A549 (cell line): ENCODE measurements around the gene KLKB1. TPM values are rescaled to one million over a fixed set of nuclear protein-coding genes. Genes with fewer than 3 reads are reported as not detected.

Source experiments
- ATAC-seq, 2 experiments: fragments of 200-7000 bp in 1 of 2; fragments of >200 bp in 1 of 2; cut with Nextera tagmentation in 1 of 2; cut with Tn5 transposase in 1 of 2; 3 replicates each; pipeline versions ENCODE4 v1.8.0 to v1.9.1; 2018 to 2020; ENCODE audit warnings: mild to moderate bottlenecking in 1 of 2, moderate library complexity in 1 of 2
- CTCF ChIA-PET: fragments of 300-600 bp; sonication (Branson Sonifier 250); formaldehyde crosslinking; extraction: SDS; loops from one replicate; lab custom pipeline; 2021; ENCODE audit warnings: antibody characterized with exemption, inconsistent platforms; lab: Yijun Ruan, JAX
- POLR2A ChIA-PET: fragments of 350-600 bp; formaldehyde crosslinking; extraction: SDS; loops from one replicate; lab custom pipeline; 2021; ENCODE audit warnings: antibody characterized with exemption, inconsistent platforms; lab: Yijun Ruan, JAX
- DNase-seq, 2 experiments: peaks; one replicate each; pipeline versions ENCODE4 v3.0.0 to v3.0.0-alpha.2; 2011 to 2016; ENCODE audit warnings: low read depth in 1 of 2, low spot score in 1 of 2
- FAIRE-seq: peaks from 2 replicates; lab custom pipeline; 2011; peaks lifted over from hg19 to GRCh38; lab: Jason Lieb, UNC
- H3K27ac ChIP-seq, 2 experiments: fragments of >200 bp; sonication (Bioruptor Twin); formaldehyde crosslinking; 3 replicates each; pipeline ENCODE4 v1.5.1; 2016 to 2017
- H3K4me1 ChIP-seq: fragments of >200 bp; sonication (Bioruptor Twin); formaldehyde crosslinking; 3 replicates; pipeline ENCODE4 v1.6.1; 2016
- H3K4me2 ChIP-seq: fragments of >200 bp; sonication (Bioruptor Twin); formaldehyde crosslinking; 3 replicates; pipeline ENCODE4 v1.6.1; 2016
- H3K4me3 ChIP-seq: fragments of >200 bp; sonication (Bioruptor Twin); formaldehyde crosslinking; 3 replicates; pipeline ENCODE4 v1.5.1; 2016
- H3K9me3 ChIP-seq: fragments of >200 bp; sonication (Bioruptor Twin); formaldehyde crosslinking; 3 replicates; pipeline ENCODE4 v1.6.1; 2016
- BCL3 ChIP-seq: fragments of >200 bp; sonication (Bioruptor Twin); formaldehyde crosslinking; IDR thresholded peaks from 3 replicates; pipeline ENCODE4 v1.6.1; 2016
- CBX8 ChIP-seq: fragments of 200-600 bp; sonication (generic); IDR thresholded peaks from 2 replicates; pipeline ENCODE4 v1.6.1; 2016
- CTCF ChIP-seq: fragments of >200 bp; sonication (Bioruptor Twin); formaldehyde crosslinking; IDR thresholded peaks from 3 replicates; pipeline ENCODE4 v1.5.1; 2016
- ESRRA ChIP-seq: fragments of 150-350 bp; IDR thresholded peaks from 2 replicates; pipeline ENCODE4 v1.6.1; 2014; ENCODE audit warnings: mild to moderate bottlenecking, low read length, borderline replicate concordance
- FOSB ChIP-seq: fragments of 250-450 bp; sonication (Bioruptor Pico); IDR thresholded peaks from 2 replicates; pipeline ENCODE4 v1.5.0; 2020; ENCODE audit warnings: mild to moderate bottlenecking, moderate library complexity
- FOSL2 ChIP-seq, 2 experiments: fragments of 450-650 bp in 1 of 2; fragments of >200 bp in 1 of 2; sonication (Bioruptor Twin) in 1 of 2; formaldehyde crosslinking; IDR thresholded peaks; 2 replicates each; pipeline versions ENCODE4 v1.5.0 to v1.6.1; 2016 to 2020; ENCODE audit warnings: mild to moderate bottlenecking in 1 of 2, moderate library complexity in 1 of 2
- FOXS1 ChIP-seq: fragments of 250-450 bp; sonication (Bioruptor Pico); IDR thresholded peaks from 2 replicates; pipeline ENCODE4 v1.5.0; 2020; ENCODE audit warnings: mild to moderate bottlenecking, moderate library complexity
- HDAC2 ChIP-seq: fragments of 200-600 bp; sonication (generic); IDR thresholded peaks from 2 replicates; pipeline ENCODE4 v1.6.1; 2016
- HEYL ChIP-seq: fragments of 250-450 bp; sonication (Bioruptor Pico); IDR thresholded peaks from 2 replicates; pipeline ENCODE4 v1.8.0; 2021; ENCODE audit warnings: mild to moderate bottlenecking, moderate library complexity
- HOXA7 ChIP-seq: fragments of 250-450 bp; sonication (Bioruptor Pico); IDR thresholded peaks from 2 replicates; pipeline ENCODE4 v1.5.0; 2020; ENCODE audit warnings: mild to moderate bottlenecking, moderate library complexity
- HOXB13 ChIP-seq: fragments of 250-450 bp; sonication (Bioruptor Pico); IDR thresholded peaks from 2 replicates; pipeline ENCODE4 v1.5.0; 2020; ENCODE audit warnings: low read depth, mild to moderate bottlenecking, moderate library complexity
- JUN ChIP-seq, 2 experiments: fragments of >200 bp; sonication (Bioruptor Twin); formaldehyde crosslinking; IDR thresholded peaks; 2 replicates in 1 of 2; 3 replicates in 1 of 2; pipeline ENCODE4 v1.6.1; 2016 to 2017
- MAFK ChIP-seq: fragments of 450-650 bp; IDR thresholded peaks from 2 replicates; pipeline ENCODE4 v1.6.1; 2014; ENCODE audit not compliant: partially characterized antibody
- NPAS2 ChIP-seq: fragments of 250-450 bp; sonication (Bioruptor Pico); IDR thresholded peaks from 2 replicates; pipeline ENCODE4 v1.8.0; 2022; ENCODE audit warnings: mild to moderate bottlenecking, moderate library complexity, borderline replicate concordance
- PHF8 ChIP-seq: fragments of 200-600 bp; sonication (generic); IDR thresholded peaks from 2 replicates; pipeline ENCODE4 v1.6.1; 2016; ENCODE audit warnings: low read depth, mild to moderate bottlenecking, antibody characterized with exemption, moderate library complexity, borderline replicate concordance
- POLR2AphosphoS2 ChIP-seq: conservative IDR thresholded peaks from 2 replicates; pipeline ENCODE4 v1.6.1; 2012; ENCODE audit warnings: low read length, improper control_type of control experiment, inconsistent platforms
- RAD21 ChIP-seq, 2 experiments: fragments of >200 bp in 1 of 2; sonication (Bioruptor Twin) in 1 of 2; formaldehyde crosslinking in 1 of 2; IDR thresholded peaks in 1 of 2; conservative IDR thresholded peaks in 1 of 2; 2 replicates in 1 of 2; 3 replicates in 1 of 2; pipeline ENCODE4 v1.6.1; 2012 to 2018; ENCODE audit warnings: inconsistent platforms in 1 of 2
- RARB ChIP-seq: fragments of 250-450 bp; sonication (Bioruptor Pico); IDR thresholded peaks from 2 replicates; pipeline ENCODE4 v1.8.0; 2021; ENCODE audit warnings: mild to moderate bottlenecking, moderate library complexity
- RCOR1 ChIP-seq: fragments of 150-350 bp; IDR thresholded peaks from 2 replicates; pipeline ENCODE4 v1.6.1; 2014; ENCODE audit warnings: antibody characterized with exemption, low read length, low read depth
- REST ChIP-seq: fragments of 200-600 bp; sonication (generic); IDR thresholded peaks from 2 replicates; pipeline ENCODE4 v1.6.1; 2016; ENCODE audit warnings: antibody characterized with exemption, mild to moderate bottlenecking, moderate library complexity
- RFX5 ChIP-seq: fragments of 450-650 bp; IDR thresholded peaks from 2 replicates; pipeline ENCODE4 v1.7.1; 2014; ENCODE audit warnings: antibody characterized with exemption, mild to moderate bottlenecking, moderate library complexity
- SREBF2 ChIP-seq: fragments of 450-650 bp; IDR thresholded peaks from 2 replicates; pipeline ENCODE4 v1.6.1; 2014; ENCODE audit warnings: mild to moderate bottlenecking, moderate library complexity
- ZFP36 ChIP-seq: fragments of 450-650 bp; IDR thresholded peaks from 2 replicates; pipeline ENCODE4 v1.6.1; 2014; ENCODE audit warnings: borderline replicate concordance; ENCODE audit not compliant: partially characterized antibody
- ZNF302 ChIP-seq: fragments of 250-450 bp; sonication (Bioruptor Pico); IDR thresholded peaks from 2 replicates; pipeline ENCODE4 v1.9.0; 2021; ENCODE audit warnings: inconsistent platforms, mild to moderate bottlenecking, moderate library complexity
- ZSCAN20 ChIP-seq: fragments of 250-450 bp; sonication (Bioruptor Pico); IDR thresholded peaks from 2 replicates; pipeline ENCODE4 v1.8.0; 2022; ENCODE audit warnings: mild to moderate bottlenecking, moderate library complexity
- WGBS: methylation state at CpG from one replicate; pipeline ENCODE4 v1.1.6; 2017; ENCODE audit errors: missing lambda C conversion rate; 5-methylcytosine and 5-hydroxymethylcytosine counted together
- polyA plus RNA-seq, 4 experiments: library from polyadenylated mRNA; depleted of rRNA in 3 of 4; stranded (reverse); fragments of >200 nt; fragmentation: RNase III in 1 of 4; extraction: RNeasy Plus Mini Kit Qiagen cat#74134 plus additional on column Dnase treatment in 1 of 4; gene quantifications; 2 replicates in 3 of 4; 3 replicates in 1 of 4; pipeline ENCODE4 v1.2.3, GENCODE V29; 2011 to 2017

Gene KLKB1
- polyA plus RNA-seq, 2 of the 4 experiments (the other 2 are of a cell fraction) = 0.08 TPM; not detected in 1

GRCh38 chr4:186265683-186266652 lies 38.7 kb downstream of the KLKB1 start, which contains the start of gene F11:
TSS of gene F11 (plus strand) at chr4:186266189. CDS start at chr4:186267137, 948 bp downstream.
- Histone ChIP-seq H3K4me2 (no peak within 1 kb of the TSS), H3K9me3 (no peaks in the 10 kb centered on the region), H3K4me3 (no peak within 1 kb of the TSS), H3K4me1 (no peaks in the 10 kb centered on the region), H3K27ac (no peak within 1 kb of the TSS)
- FAIRE-seq (no peak), DNase-seq (no peak), ATAC-seq (no peak)
- 58% methylated on average over 10 of the region's 10 CpGs for WGBS
- no peak for TF ChIP-seq HOXA7 (CRISPR knock-in tag)
- no peak for TF ChIP-seq ZSCAN20 (CRISPR knock-in tag)
- TF ChIP-seq HEYL = no peak
- TF ChIP-seq RARB = no peak
- no peak for TF ChIP-seq FOXS1 (CRISPR knock-in tag)
- TF ChIP-seq RCOR1 = no peak
- TF ChIP-seq HOXB13 (CRISPR knock-in tag) = no peak
- TF ChIP-seq HDAC2 = no peak
- TF ChIP-seq FOSB (CRISPR knock-in tag) = no peak
- no peak for TF ChIP-seq POLR2AphosphoS2
- TF ChIP-seq PHF8 = no peak
- TF ChIP-seq CBX8 = no peak
- no peak for TF ChIP-seq RAD21 (conservative IDR thresholded peaks at IDR 0.05 in 1 of 2, IDR thresholded peaks at IDR 0.05 in 1 of 2)
- TF ChIP-seq ZFP36 = no peak
- no peak for TF ChIP-seq RFX5
- TF ChIP-seq ESRRA = no peak
- no peak for TF ChIP-seq ZNF302 (CRISPR knock-in tag)
- TF ChIP-seq BCL3 = no peak
- no peak for TF ChIP-seq FOSL2 (IDR thresholded peaks at IDR 0.05)
- no peak for TF ChIP-seq FOSL2 (CRISPR knock-in tag; IDR thresholded peaks at IDR 0.05)
- TF ChIP-seq MAFK = no peak
- ChIA-PET POLR2A (interaction anchor here (0.6 kb wide), 1 partner anchor 75 kb away, joined by 3 read pairs; no protein-coding TSS in a partner anchor), CTCF (no interaction called here)

GRCh38 chr4:186266729-186267456 lies 39.6 kb downstream of the KLKB1 start:
- Histone ChIP-seq H3K4me3 (no peak overlapping the region), H3K4me1 (no peaks in the 10 kb centered on the region), H3K27ac (no peak overlapping the region), H3K4me2 (no peak overlapping the region), H3K9me3 (no peaks in the 10 kb centered on the region)
- no peak for ATAC-seq
- ChIA-PET POLR2A (interaction anchor here (0.6 kb wide), 1 partner anchor 74 kb away, joined by 3 read pairs; no protein-coding TSS in a partner anchor), CTCF (no interaction called here)
- DNase-seq = no peak
- WGBS = 79% methylated on average over 8 of the region's 8 CpGs
- TF ChIP-seq JUN (IDR thresholded peaks at IDR 0.05) (no peak), FOSL2 (IDR thresholded peaks at IDR 0.05) (no peak), FOSL2 (CRISPR knock-in tag; IDR thresholded peaks at IDR 0.05) (no peak), HOXA7 (CRISPR knock-in tag) (no peak), MAFK (no peak), CTCF (no peak), NPAS2 (CRISPR knock-in tag) (no peak), RARB (no peak), SREBF2 (no peak), REST (no peak)
- FAIRE-seq = no peak
